HepG2 (cell line): ENCODE results near the gene TATDN3. TPM values are rescaled to one million over a fixed set of nuclear protein-coding genes. Genes with fewer than 3 reads are reported as not detected.

Source experiments
- ATAC-seq: fragments of 200-7000 bp; cut with Tn5 transposase; 3 replicates; pipeline ENCODE4 v1.9.1; 2020; ENCODE audit warnings: mild to moderate bottlenecking, moderate library complexity
- BruUV-seq: library from RNA; stranded (reverse); fragments of 400-500 nt; replicated peaks from 2 replicates; lab custom pipeline; 2021; lab: Mats Ljungman, UMichigan
- CTCF ChIA-PET: fragments of 300-600 bp; formaldehyde crosslinking; extraction: SDS; loops from one replicate; lab custom pipeline; 2021; ENCODE audit warnings: low total read pairs, inconsistent platforms, low intra/inter-chr PET ratio; lab: Yijun Ruan, JAX
- POLR2A ChIA-PET: fragments of 350-600 bp; sonication (Branson Sonifier 250); formaldehyde crosslinking; loops from one replicate; lab custom pipeline; 2020; ENCODE audit warnings: antibody characterized with exemption, inconsistent platforms; lab: Yijun Ruan, JAX
- DNase-seq: peaks from one replicate; pipeline ENCODE4 v3.0.0-alpha.2; 2015; ENCODE audit warnings: low spot score
- FAIRE-seq: peaks from 3 replicates; lab custom pipeline; 2011; peaks lifted over from hg19 to GRCh38; lab: Jason Lieb, UNC
- H2AFZ ChIP-seq: one replicate; pipeline ENCODE4 v1.6.1; 2011; ENCODE audit warnings: low read length, inconsistent platforms
- H3K27ac ChIP-seq: fragments of 300-600 bp; 3 replicates; pipeline ENCODE4 v1.8.0; 2011; ENCODE audit warnings: mixed run types, mild to moderate bottlenecking, mixed read lengths, low read length, inconsistent platforms; ENCODE audit not compliant: insufficient read depth; ENCODE audit errors: extremely low read length
- H3K27me3 ChIP-seq, 2 experiments: fragments of 200-600 bp in 1 of 2; 2 replicates in 1 of 2; 3 replicates in 1 of 2; pipeline versions ENCODE4 v1.6.0 to v1.8.0; 2011; ENCODE audit warnings: low read length in 2 of 2, mild to moderate bottlenecking in 2 of 2, moderate library complexity in 2 of 2, inconsistent platforms in 1 of 2; ENCODE audit not compliant: insufficient read depth in 2 of 2, control insufficient read depth in 1 of 2
- H3K36me3 ChIP-seq, 2 experiments: fragments of 200-600 bp in 1 of 2; replicated peaks in 1 of 2; 2 replicates in 1 of 2; 3 replicates in 1 of 2; pipeline versions ENCODE4 v1.5.1 to v1.8.0; 2011; ENCODE audit warnings: low read length in 2 of 2, inconsistent platforms in 1 of 2; ENCODE audit not compliant: insufficient read depth in 2 of 2, control insufficient read depth in 1 of 2
- H3K4me1 ChIP-seq: 2 replicates; pipeline ENCODE4 v1.5.1; 2012; ENCODE audit warnings: low read length, inconsistent platforms; ENCODE audit not compliant: insufficient read depth
- H3K4me2 ChIP-seq: 2 replicates; pipeline ENCODE4 v1.6.0; 2011; ENCODE audit warnings: low read depth, low read length, inconsistent platforms
- H3K4me3 ChIP-seq, 3 experiments: fragments of 200-600 bp in 1 of 3; sonication (generic), shearing (Covaris generic) in 1 of 3; replicated peaks in 1 of 3; 2 replicates each; pipeline ENCODE4 v1.5.1; 2011 to 2016; ENCODE audit warnings: low read length in 3 of 3, inconsistent platforms in 2 of 3, low read depth in 2 of 3, mild to moderate bottlenecking in 2 of 3, control low read depth in 1 of 3, mixed read lengths in 1 of 3; ENCODE audit not compliant: insufficient read depth in 1 of 3
- H3K79me2 ChIP-seq: one replicate; pipeline ENCODE4 v1.6.1; 2011; ENCODE audit warnings: low read length, inconsistent platforms; ENCODE audit not compliant: insufficient read depth
- H3K9ac ChIP-seq: 2 replicates; pipeline ENCODE4 v1.6.0; 2011; ENCODE audit warnings: mild to moderate bottlenecking, low read depth, low read length, inconsistent platforms; ENCODE audit not compliant: insufficient read depth
- H3K9me3 ChIP-seq: 2 replicates; pipeline ENCODE4 v1.5.1; 2012; ENCODE audit warnings: mild to moderate bottlenecking, low read length
- H4K20me1 ChIP-seq: 2 replicates; pipeline ENCODE4 v1.6.0; 2011; ENCODE audit warnings: inconsistent platforms, mild to moderate bottlenecking, low read length, moderate library complexity; ENCODE audit not compliant: insufficient read depth
- AGO2 ChIP-seq: fragments of 200-400 bp; formaldehyde crosslinking; optimal IDR thresholded peaks from 2 replicates; pipeline ENCODE3; 2017; ENCODE audit warnings: mild to moderate bottlenecking, low read depth, low read length, moderate library complexity
- ARNTL ChIP-seq: sonication (generic); formaldehyde crosslinking; IDR thresholded peaks from 2 replicates; pipeline ENCODE4 v1.4.0; 2020; ENCODE audit warnings: mild to moderate bottlenecking, missing genetic modification reagents
- ATF2 ChIP-seq: sonication (generic); formaldehyde crosslinking; IDR thresholded peaks from 2 replicates; pipeline ENCODE4 v1.4.0; 2020; ENCODE audit warnings: missing genetic modification reagents
- CAMTA2 ChIP-seq: sonication (generic); formaldehyde crosslinking; IDR thresholded peaks from 2 replicates; pipeline ENCODE4 v1.4.0; 2020; ENCODE audit warnings: mild to moderate bottlenecking, missing genetic modification reagents, borderline replicate concordance
- DNMT1 ChIP-seq: sonication (generic); formaldehyde crosslinking; IDR thresholded peaks from 2 replicates; pipeline ENCODE4 v1.5.1; 2020; ENCODE audit warnings: mild to moderate bottlenecking, missing genetic modification reagents
- HIC2 ChIP-seq: sonication (generic); formaldehyde crosslinking; IDR thresholded peaks from 2 replicates; pipeline ENCODE4 v1.9.0; 2022; ENCODE audit warnings: low read depth, missing genetic modification reagents
- ISL2 ChIP-seq: sonication (generic); formaldehyde crosslinking; IDR thresholded peaks from 2 replicates; pipeline ENCODE4 v1.5.0; 2020; ENCODE audit warnings: missing genetic modification reagents
- JUNB ChIP-seq: sonication (generic); formaldehyde crosslinking; IDR thresholded peaks from 2 replicates; pipeline ENCODE4 v1.8.0; 2022; ENCODE audit warnings: missing genetic modification reagents, mild to moderate bottlenecking, borderline replicate concordance
- KDM2A ChIP-seq: sonication (generic); formaldehyde crosslinking; IDR thresholded peaks from 2 replicates; pipeline ENCODE4 v1.4.0; 2020; ENCODE audit warnings: low read depth, missing genetic modification reagents, borderline replicate concordance
- NFKBIZ ChIP-seq: IDR thresholded peaks from 2 replicates; pipeline ENCODE4 v1.6.1; 2018; ENCODE audit warnings: missing genetic modification reagents, missing compliant biosample characterization
- TERF1 ChIP-seq: sonication (generic); formaldehyde crosslinking; IDR thresholded peaks from 2 replicates; pipeline ENCODE4 v1.8.0; 2022; ENCODE audit warnings: mild to moderate bottlenecking, missing genetic modification reagents, moderate library complexity
- THAP8 ChIP-seq: sonication (generic); formaldehyde crosslinking; IDR thresholded peaks from 2 replicates; pipeline ENCODE4 v1.5.1; 2020; ENCODE audit warnings: missing genetic modification reagents, mild to moderate bottlenecking, borderline replicate concordance
- ZNF326 ChIP-seq: sonication (generic); formaldehyde crosslinking; IDR thresholded peaks from 2 replicates; pipeline ENCODE4 v1.4.0; 2020; ENCODE audit warnings: missing genetic modification reagents, borderline replicate concordance
- ZNF350 ChIP-seq: sonication (generic); formaldehyde crosslinking; IDR thresholded peaks from 2 replicates; pipeline ENCODE4 v1.4.0; 2020; ENCODE audit warnings: mild to moderate bottlenecking, low read depth, missing genetic modification reagents, borderline replicate concordance
- ZNF512 ChIP-seq: sonication (generic); formaldehyde crosslinking; IDR thresholded peaks from 2 replicates; pipeline ENCODE4 v1.4.0; 2020; ENCODE audit warnings: mild to moderate bottlenecking, missing genetic modification reagents
- ZNF775 ChIP-seq: sonication (generic); formaldehyde crosslinking; IDR thresholded peaks from 2 replicates; pipeline ENCODE4 v1.4.0; 2020; ENCODE audit warnings: missing genetic modification reagents, mild to moderate bottlenecking, moderate library complexity, borderline replicate concordance
- WGBS: methylation state at CpG from one replicate; pipeline ENCODE4 v1.1.6; 2017; ENCODE audit warnings: low lambda C conversion rate; 5-methylcytosine and 5-hydroxymethylcytosine counted together
- in situ Hi-C: cut with HindIII; loops from 2 replicates; pipeline ENCODE4 v1.10.0; 2017; ENCODE audit warnings: low pct_unique_long_range_greater_than_20kb; ENCODE audit not compliant: extremely low pct_ligation_motif_present
- intact Hi-C: fragments of 100-400 bp; cut with micrococcal nuclease; formaldehyde crosslinking; loops from one replicate; pipeline ENCODE4 v1.10.0; 2022; ENCODE audit not compliant: unreplicated experiment
- polyA plus RNA-seq, 8 experiments: library from polyadenylated mRNA; depleted of rRNA in 3 of 8; stranded (reverse) in 7 of 8; unstranded in 1 of 8; fragments of >200 nt; fragmentation: Illumina TruSeq in 4 of 8; extraction: Trizol in 4 of 8; gene quantifications; 2 replicates each; pipeline versions ENCODE4 v1.2.1 to v1.2.3, GENCODE V29; 2011 to 2016; ENCODE audit warnings: low read depth in 4 of 8, missing spikeins in 1 of 8, mixed read lengths in 1 of 8; ENCODE audit not compliant: insufficient read depth in 1 of 8
- total RNA-seq, 5 experiments: library from RNA; depleted of rRNA; stranded (reverse); fragments of >200 nt; fragmentation: Illumina TruSeq; extraction: Trizol; gene quantifications; 2 replicates each; pipeline ENCODE4 v1.2.3, GENCODE V29; 2016; ENCODE audit warnings: low read depth in 1 of 5

TATDN3 gene
- total and polyA plus RNA-seq, 2 of the 13 experiments (the other 11 are each of a cell fraction or from before 2014, with no cell fraction given): 7.3 to 8.6 TPM

GRCh38 chr1:212838145-212838544 is 46.5 kb downstream of the TATDN3 start:
- FAIRE-seq (no peak), ATAC-seq (no peak), DNase-seq (no peak)
- no peaks in the 10 kb centered on the region for H3K9me3 ChIP-seq
- no peaks in the 10 kb centered on the region for H3K36me3 ChIP-seq
- no peak overlapping the region for H3K27ac ChIP-seq
- ChIA-PET POLR2A (interaction anchor here (1.3 to 2.0 kb wide), 2 partner anchors 10 to 20 kb away, joined by 4 to 7 read pairs; partner anchors contain the start of gene FLVCR1), CTCF (no interaction called here)
- no peak overlapping the region for H2AFZ ChIP-seq
- peaks cover 17% of the 10 kb centered on the region for H3K4me1 ChIP-seq
- H4K20me1 ChIP-seq: no peaks in the 10 kb centered on the region
- no peak for TF ChIP-seq THAP8 (CRISPR knock-in tag)
- no peak for TF ChIP-seq JUNB (CRISPR knock-in tag)
- no peak for TF ChIP-seq TERF1 (CRISPR knock-in tag)
- TF ChIP-seq ZNF775 (CRISPR knock-in tag): no peak
- no peak for TF ChIP-seq CAMTA2 (CRISPR knock-in tag)
- TF ChIP-seq ZNF350 (CRISPR knock-in tag): no peak
- TF ChIP-seq DNMT1 (CRISPR knock-in tag): no peak
- TF ChIP-seq KDM2A (CRISPR knock-in tag): no peak
- no peak for TF ChIP-seq ZNF326
- TF ChIP-seq HIC2 (CRISPR knock-in tag): no peak
- no peak for TF ChIP-seq ATF2 (CRISPR knock-in tag)
- no peak for TF ChIP-seq NFKBIZ (CRISPR knock-in tag)
- TF ChIP-seq ISL2 (CRISPR knock-in tag): no peak
- TF ChIP-seq ZNF512: no peak
- no peak for TF ChIP-seq ARNTL (CRISPR knock-in tag)
- no peak for TF ChIP-seq AGO2
- no peaks in the 10 kb centered on the region for H3K79me2 ChIP-seq
- BruUV-seq: no TSS peak
- no peak overlapping the region for H3K4me2 ChIP-seq
- in situ Hi-C loops (no loop called here), intact Hi-C loops (no loop called here)
- no peaks in the 10 kb centered on the region for H3K27me3 ChIP-seq
- WGBS: 92% methylated on average over 5 of the region's 5 CpGs
- no peak overlapping the region for H3K9ac ChIP-seq
- H3K4me3 ChIP-seq: no peak overlapping the region
